CD4-positive, alpha-beta T cell treated with Interleukin-6 at 100 ng/mL for 8 hours (primary cell): ENCODE results near the gene KCNA2.

ENCODE experiments used
- DNase-seq: peaks from one replicate; pipeline ENCODE4 v3.0.0-alpha.2; 2020; ENCODE audit warnings: mixed read lengths, low spot score

Gene KCNA2

DNA sequence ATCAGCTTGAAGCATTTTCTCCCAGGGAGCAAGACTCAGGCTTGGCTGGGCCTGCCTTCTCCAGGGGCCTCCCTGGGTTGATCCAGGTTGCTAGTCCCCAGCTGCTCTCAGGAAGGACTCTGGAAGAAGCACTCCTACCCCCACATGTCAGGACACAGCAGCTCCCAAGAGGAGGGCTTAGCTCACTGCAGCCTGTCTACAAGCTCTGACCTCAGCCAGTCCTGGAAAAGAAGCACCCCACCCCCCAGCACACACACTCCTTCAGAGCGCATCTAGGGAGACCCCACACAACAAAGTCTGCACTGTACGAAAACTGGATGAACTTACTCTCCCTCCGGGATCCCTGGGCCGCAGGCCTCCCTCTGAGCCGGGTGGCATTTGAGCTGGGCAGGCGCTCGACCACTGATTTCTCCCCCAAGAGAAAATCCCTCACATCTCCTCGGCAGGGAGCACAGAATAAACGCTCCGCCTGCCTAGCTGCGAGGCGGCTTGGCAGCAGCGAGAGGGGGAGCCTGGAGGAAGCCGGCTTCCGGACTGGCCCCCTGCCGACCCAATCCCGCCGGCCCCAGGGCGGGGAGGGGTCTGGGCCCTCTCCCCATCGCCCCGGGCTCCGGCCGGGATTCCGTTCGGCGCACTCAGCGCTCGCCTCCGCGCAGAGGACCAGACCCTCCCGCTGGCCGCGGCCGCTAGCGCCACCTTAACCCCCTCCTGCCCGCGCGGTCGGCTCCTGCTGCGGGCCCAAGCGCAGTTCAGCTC lies at the start of gene KCNA2:
Gene KCNA2, minus strand, starts transcription at position 458 of the 756 bp plus-strand sequence. CDS start 1,576 bp downstream, outside the sequence.
- no peak for DNase-seq

GRCh38 chr1:110650609-110651008 lies 44.5 kb upstream of the KCNA2 start:
- DNase-seq, result no peak

DNA sequence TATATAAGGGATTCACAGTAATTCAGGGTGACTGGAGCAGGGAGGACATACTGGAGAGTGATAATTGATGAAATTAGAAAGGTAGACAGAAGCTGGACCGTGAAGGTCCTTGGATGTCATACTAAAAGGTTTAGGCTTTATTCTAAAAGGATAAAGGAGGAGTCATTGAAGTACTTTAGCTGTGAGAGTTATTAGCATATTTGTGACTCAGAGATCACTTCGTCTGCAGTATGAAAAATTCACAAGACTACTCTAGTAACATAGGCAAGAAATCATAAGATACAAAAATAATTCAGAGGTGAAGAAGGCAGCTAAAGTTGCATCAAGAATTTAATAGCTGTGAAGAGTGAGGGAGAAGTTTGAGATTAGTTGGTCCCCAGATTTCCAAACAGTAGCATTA lies 42.3 kb upstream of the KCNA2 start:
- DNase-seq, result no peak

- peak; percentile 40 for DNase-seq
Observed at GRCh38 chr1:110647254-110647891, 41.2 kb upstream of the KCNA2 start.

GRCh38 chr1:110645821-110646735 lies 39.9 kb upstream of the KCNA2 start:
- no peak for DNase-seq

DNA sequence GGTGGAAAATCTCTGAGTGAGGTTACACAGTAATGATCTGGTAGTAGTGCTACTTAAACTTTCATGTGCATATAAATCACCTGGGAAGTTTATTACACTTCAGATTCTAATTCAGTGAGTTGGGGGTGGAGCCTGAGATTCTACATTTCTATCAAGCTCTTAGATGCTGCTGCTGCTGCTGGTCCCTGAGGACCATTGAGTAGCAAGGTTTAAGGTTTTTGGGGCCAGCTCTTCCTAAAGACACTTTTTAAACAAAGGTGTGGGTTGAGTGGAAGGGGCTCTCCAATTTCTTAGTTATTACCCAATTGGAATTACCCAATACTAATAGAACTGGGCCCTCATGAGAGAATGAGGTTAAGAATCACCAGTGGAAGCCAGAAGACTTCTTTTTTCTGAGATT lies 39.1 kb upstream of the KCNA2 start:
- DNase-seq, result no peak

DNA sequence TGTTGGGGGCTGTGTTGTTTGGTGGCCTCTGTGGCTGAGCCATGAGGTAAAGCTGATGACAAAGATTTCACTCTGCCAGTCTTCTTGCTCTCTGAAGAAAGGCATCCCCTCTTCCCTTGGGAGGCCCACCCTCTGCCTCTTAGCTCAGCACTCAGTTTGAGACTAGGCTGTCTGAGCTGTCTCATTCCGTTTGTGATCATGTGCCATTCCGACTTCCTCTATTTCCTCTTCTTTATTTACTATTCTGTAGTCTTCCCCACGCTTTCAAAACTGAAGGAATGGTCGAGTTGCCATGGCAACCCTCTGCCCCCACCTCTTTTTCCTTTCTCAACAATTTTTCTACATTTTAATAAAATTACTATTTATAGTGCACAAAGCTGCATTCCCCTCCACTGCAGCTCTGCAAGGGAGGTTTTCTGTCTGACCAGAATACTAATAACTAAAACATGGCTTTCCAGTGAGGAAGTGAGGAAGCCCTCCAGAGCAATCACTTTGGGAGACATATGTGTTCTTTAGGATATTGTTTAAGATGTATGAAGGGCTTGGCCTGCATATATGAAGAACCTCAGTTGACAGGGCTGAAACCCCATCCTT lies 37.8 kb upstream of the KCNA2 start:
- no peak for DNase-seq

DNA sequence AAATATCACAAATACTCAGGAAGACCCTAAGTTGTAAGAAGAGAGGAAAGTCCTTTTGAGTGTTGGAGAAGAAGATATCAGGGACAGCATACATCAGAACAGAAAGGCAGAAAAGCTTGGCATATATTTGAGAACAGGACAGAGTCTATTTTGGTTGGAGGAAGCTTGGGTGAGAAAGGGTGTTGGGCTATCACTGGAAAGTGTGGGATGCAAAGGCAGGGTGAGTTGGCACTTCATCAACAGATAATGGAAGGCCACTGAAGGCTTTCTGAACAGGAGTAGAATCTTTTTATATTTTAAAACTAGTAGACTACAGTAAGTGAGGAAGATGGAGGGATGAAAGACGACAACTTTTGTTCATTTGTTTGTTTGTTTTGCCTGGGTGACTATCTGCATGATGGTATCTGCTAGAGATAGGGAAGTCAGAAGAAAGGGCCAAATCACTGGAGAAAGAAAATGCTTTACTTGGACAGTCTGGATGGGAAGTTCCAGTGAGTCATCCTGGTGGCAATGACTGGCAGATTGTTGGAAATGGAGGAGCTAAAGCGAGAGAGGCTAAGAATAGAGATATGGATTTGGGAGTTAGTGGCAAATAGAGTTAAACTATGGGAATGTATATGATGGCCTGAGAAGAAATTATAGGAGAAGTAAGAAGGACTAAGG lies 33.7 kb upstream of the KCNA2 start:
- no peak for DNase-seq

GRCh38 chr1:110638556-110638955 lies 32.4 kb upstream of the KCNA2 start:
- DNase-seq, result no peak

GRCh38 chr1:110638058-110638457 lies 31.9 kb upstream of the KCNA2 start:
- DNase-seq, result no peak

- DNase-seq, result no peak
Observed at GRCh38 chr1:110637475-110637874, 31.3 kb upstream of the KCNA2 start.

GRCh38 chr1:110636149-110636935 lies 30.2 kb upstream of the KCNA2 start:
- DNase-seq, result peak; percentile 59

GRCh38 chr1:110635434-110635833 lies 29.3 kb upstream of the KCNA2 start:
- DNase-seq, result no peak

DNA sequence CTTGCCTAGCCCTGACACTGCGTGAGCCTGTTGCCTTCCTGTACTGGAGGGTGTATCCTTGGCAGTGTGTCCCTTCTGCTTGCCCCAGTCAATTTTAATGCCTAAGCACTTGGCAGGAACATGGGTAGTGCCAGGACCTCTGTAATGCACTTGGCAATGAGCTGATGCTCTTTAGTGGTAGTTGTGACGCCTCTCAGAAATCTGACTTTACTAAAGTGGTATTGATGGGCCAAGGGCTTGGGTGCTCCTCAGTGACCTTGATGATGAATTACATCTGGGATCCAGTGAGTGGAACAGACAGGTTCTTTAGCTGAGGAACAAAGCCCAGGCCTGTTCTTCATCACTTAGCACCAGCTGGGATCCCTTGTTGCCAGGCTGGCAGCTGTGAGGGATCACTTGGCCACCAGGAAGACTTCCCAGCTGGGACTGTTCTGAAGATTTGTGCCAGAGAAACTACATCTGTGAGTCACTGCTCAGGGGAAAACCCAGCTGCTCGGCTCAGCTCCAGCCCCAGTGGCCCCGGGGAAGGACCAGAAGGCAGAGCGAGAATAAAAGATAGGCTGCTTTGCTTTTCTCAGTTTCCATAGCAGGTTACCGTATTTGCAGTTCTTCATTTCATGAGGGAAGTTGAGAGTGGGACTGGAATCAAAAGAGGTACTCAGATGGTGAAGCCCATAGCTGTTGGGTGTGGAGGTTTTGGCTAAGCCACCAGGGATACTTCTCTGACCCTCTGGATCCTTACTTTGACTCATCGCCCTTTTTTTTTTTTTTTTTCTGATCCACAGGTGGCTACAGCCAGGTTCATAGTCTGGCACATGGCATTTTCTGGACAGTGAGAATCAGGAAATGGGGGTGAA lies 28.5 kb upstream of the KCNA2 start:
- DNase-seq, result peak; percentile 69

GRCh38 chr1:110634086-110634454 lies 27.9 kb upstream of the KCNA2 start:
- DNase-seq, result no peak

- no peak for DNase-seq
Observed at GRCh38 chr1:110633646-110634030, 27.5 kb upstream of the KCNA2 start.

GRCh38 chr1:110631836-110632620 lies 25.9 kb upstream of the KCNA2 start:
- no peak for DNase-seq

DNA sequence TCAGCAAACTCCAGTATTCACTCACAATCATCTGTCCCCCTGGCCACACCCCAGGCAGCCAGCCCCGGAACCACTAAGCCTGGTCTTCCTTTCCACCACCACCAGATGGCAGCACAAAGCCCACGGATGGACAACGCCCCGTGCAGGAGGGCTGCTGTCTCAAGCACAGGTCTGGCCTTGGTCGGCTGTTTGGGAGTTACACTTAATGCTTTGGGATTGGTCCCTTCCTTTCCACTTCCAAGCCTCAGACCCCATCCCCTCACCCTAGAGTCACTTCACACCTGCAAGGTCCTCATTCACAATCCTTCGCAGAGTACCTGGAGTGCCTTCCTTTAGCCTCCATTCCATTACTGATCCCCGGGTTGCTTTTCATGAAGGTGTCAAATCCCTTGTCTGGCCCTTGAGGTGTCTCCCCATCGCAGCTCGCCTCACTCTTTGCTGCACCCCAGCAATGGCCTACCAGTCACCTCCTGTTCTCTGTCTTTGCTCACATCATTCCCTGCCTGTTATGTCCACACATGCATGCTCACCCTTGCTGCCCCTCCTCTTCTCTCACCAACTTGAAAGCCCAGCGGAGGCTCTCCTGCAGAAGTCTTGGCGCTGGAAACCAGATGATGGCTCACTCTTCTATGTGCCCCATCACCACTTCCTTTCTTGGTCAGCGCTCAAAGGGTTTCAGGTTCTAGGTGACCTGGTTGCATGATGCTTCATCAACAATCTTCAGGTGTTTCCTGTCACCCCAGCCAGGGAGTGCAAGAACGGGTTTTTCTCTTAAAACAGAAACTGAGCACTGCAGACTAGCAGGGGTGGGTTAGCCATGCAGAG lies 24.9 kb upstream of the KCNA2 start:
- DNase-seq, result peak; percentile 89
